AG04449 (cell line): ENCODE data around the gene IKZF2.
A peak's percentile ranks its signal among the peaks of the same experiment; 100 is the strongest.
"Not testable (repeated sequence)": the region's sequence is repeated elsewhere in the genome, so short reads cannot be mapped to it uniquely, and the experiment has no call there.

Source experiments
- CTCF ChIA-PET: fragments of 350-600 bp; formaldehyde crosslinking; extraction: SDS; loops from one replicate; lab custom pipeline; 2021; ENCODE audit warnings: antibody characterized with exemption; lab: Yijun Ruan, JAX
- POLR2A ChIA-PET: fragments of 400-600, 350-600 bp; formaldehyde crosslinking; extraction: SDS; loops from one replicate; lab custom pipeline; 2020; ENCODE audit warnings: antibody characterized with exemption, inconsistent platforms; lab: Yijun Ruan, JAX
- DNase-seq: peaks from one replicate; pipeline ENCODE4 v3.0.0-alpha.2; 2010; ENCODE audit warnings: low read depth, low spot score
- H3K4me3 ChIP-seq: 2 replicates; pipeline ENCODE4 v1.5.1; 2011; ENCODE audit warnings: low read depth, mild to moderate bottlenecking, control low read depth, low read length
- CTCF ChIP-seq: IDR thresholded peaks from one replicate; pipeline ENCODE4 v1.5.1; 2011; ENCODE audit warnings: mild to moderate bottlenecking, moderate library complexity, low read length, control low read depth, inconsistent platforms; ENCODE audit not compliant: insufficient read depth; ENCODE audit errors: missing control alignments

Gene IKZF2

GRCh38 chr2:213042262-213042661 lies 109.2 kb downstream of the IKZF2 start:
- H3K4me3 ChIP-seq = no peak overlapping the region
- ChIA-PET POLR2A (no interaction called here), CTCF (no interaction called here)
- DNase-seq = no peak
- TF ChIP-seq CTCF = no peak

GRCh38 chr2:213036836-213037235 lies 114.6 kb downstream of the IKZF2 start:
- peak; percentile 73 for DNase-seq
- POLR2A ChIA-PET = interaction anchor here (0.7 kb wide), 1 partner anchor 15 kb away, joined by 4 read pairs; no protein-coding TSS in a partner anchor
- no peak overlapping the region for H3K4me3 ChIP-seq
- TF ChIP-seq CTCF = no peak
- CTCF ChIA-PET = interaction anchor here (1.7 kb wide), 1 partner anchor 260 kb away, joined by 3 read pairs; no protein-coding TSS in a partner anchor

GRCh38 chr2:213034585-213034984 lies 116.8 kb downstream of the IKZF2 start:
- DNase-seq = no peak
- POLR2A ChIA-PET = no interaction called here
- H3K4me3 ChIP-seq = no peak overlapping the region
- no peak for TF ChIP-seq CTCF
- CTCF ChIA-PET = no interaction called here

- ChIA-PET POLR2A (no interaction called here), CTCF (no interaction called here)
- H3K4me3 ChIP-seq = no peak overlapping the region
- DNase-seq = no peak
- no peak for TF ChIP-seq CTCF
Observed at GRCh38 chr2:213032607-213033006, 118.8 kb downstream of the IKZF2 start.

DNA sequence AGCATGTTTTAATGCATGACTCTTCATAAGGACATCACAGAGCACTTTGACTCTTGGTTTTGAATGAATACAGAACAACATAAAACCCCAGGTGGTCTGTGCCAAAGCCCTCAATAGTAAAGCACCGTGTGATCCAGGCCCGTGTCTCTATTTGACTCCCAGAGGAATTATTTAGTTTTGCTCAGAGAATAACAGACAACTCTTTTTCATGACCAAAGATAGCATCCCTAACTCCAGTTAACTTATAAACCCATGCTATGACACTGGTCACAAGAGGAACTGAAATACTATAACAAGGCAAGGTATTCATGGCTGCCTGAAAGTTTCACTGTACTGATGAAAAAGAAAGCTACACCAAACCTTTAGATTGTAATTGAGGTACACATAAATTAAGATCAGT lies 128.4 kb downstream of the IKZF2 start:
- POLR2A ChIA-PET = no interaction called here
- TF ChIP-seq CTCF = no peak
- no peak overlapping the region for H3K4me3 ChIP-seq
- DNase-seq = no peak
- CTCF ChIA-PET = no interaction called here

DNA sequence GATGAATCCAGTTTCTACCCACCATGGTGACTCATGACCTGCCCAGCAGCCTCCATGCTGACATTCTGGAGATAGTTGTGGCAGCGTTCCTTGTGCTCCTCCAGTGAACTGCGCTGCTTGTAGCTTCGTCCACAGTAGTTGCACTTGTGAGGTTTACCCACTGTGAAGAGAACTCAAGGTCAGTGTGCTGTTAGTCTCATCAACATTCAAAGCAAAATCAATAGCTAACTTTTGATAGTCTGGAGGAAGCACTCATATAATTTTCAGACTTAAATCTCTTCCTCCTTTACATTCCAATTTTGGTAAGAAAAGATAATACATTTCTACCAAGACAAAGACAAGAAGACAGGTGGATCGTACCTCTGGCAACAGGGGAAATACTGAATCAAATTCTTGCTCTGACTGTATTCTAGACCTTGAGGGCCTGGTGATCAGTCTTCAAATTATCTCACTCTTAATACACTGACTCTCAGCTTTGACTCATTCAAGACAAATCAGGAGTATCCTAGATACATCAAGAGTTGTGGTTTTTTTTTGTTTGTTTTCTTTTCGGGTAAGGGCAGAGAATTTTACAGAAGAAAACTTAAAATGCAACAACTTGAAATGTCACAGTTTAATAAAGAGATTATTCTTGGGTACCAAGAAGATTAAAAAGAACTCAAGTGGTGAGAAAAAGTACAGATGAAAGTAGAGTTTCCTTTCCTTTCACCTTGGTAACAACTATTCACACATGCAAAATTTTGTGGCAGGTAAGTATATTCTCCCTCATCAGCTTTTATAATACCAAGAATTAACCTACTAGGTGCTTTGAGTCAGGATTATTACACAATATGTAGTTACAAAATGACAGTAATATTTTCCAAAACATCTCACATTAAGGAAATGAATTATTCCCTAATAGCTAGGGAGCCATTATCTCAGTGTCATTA lies 129.2 kb downstream of the IKZF2 start:
- no peak overlapping the region for H3K4me3 ChIP-seq
- TF ChIP-seq CTCF = no peak
- POLR2A ChIA-PET = interaction anchor here (1.1 kb wide), 1 partner anchor 15 kb away, joined by 4 read pairs; no protein-coding TSS in a partner anchor
- DNase-seq = no peak
- CTCF ChIA-PET = interaction anchor here (1.4 kb wide), 1 partner anchor 12 kb away, joined by 3 read pairs; no protein-coding TSS in a partner anchor

- H3K4me3 ChIP-seq, DNase-seq, CTCF ChIA-PET, POLR2A ChIA-PET: not testable (repeated sequence)
Observed at GRCh38 chr2:213020913-213021312, 130.5 kb downstream of the IKZF2 start.
